Measurements from ENCODE around the gene TPRG1.

The TPRG1 gene

GRCh38 chr3:189275852-189276251 is 104.1 kb downstream of the TPRG1 start:
- 96% methylated on average over 2 of the region's 2 CpGs for WGBS (ENCODE audit: insufficient coverage)
- ChIA-PET CTCF (interaction anchor here (1.1 kb wide), 2 partner anchors 673 to 676 kb away, joined by 3 read pairs; no protein-coding TSS in a partner anchor), POLR2A (no interaction called here)

GRCh38 chr3:189276444-189277219 is 104.9 kb downstream of the TPRG1 start:
- no peaks in the 10 kb centered on the region for H3K9me3 ChIP-seq (ENCODE audit: control extremely low read depth in 1 of 5, control insufficient read depth in 4 of 5, insufficient read depth in 2 of 5, low read depth in 1 of 5, low read length in 4 of 5)
- no CpG with 5 or more reads among the region's 5 CpGs for WGBS (ENCODE audit: insufficient coverage)
- no peaks in the 10 kb centered on the region for H3K27me3 ChIP-seq (replicated peaks in 2 of 5; ENCODE audit: control insufficient read depth in 4 of 5, insufficient read depth in 5 of 5, low read length in 4 of 5)
- CTCF ChIA-PET, result interaction anchor here (0.7 to 1.2 kb wide), 5 partner anchors 9 to 675 kb away, joined by 3 read pairs; no protein-coding TSS in a partner anchor
- no peaks in the 10 kb centered on the region for H3K36me3 ChIP-seq (ENCODE audit: control insufficient read depth in 4 of 4, insufficient read depth in 4 of 4, low read length in 3 of 4)
- POLR2A ChIA-PET, result no interaction called here
- no peak overlapping the region for H3K27ac ChIP-seq (ENCODE audit: insufficient read depth in 1 of 2, low read depth in 1 of 2, low read length in 2 of 2, poor library complexity in 1 of 2, severe bottlenecking in 2 of 2)
- peak overlapping the region in 2 of 7 experiments; percentile 1 to 3 for H3K4me3 ChIP-seq (ENCODE audit: control insufficient read depth in 1 of 7, extremely low read depth in 1 of 7, insufficient read depth in 4 of 7, low read depth in 2 of 7, low read length in 6 of 7)
- H3K4me1 ChIP-seq (ENCODE audit: control extremely low read depth in 1 of 4, control insufficient read depth in 4 of 4, insufficient read depth in 4 of 4, low read length in 3 of 4), result peaks cover 2 to 18% (median 7%) of the 10 kb centered on the region in 4 experiments
- peak; percentile 36 to 84 (median 79) for DNase-seq

More at GRCh38 chr3:189275852-189276251, 104.1 kb downstream of the TPRG1 start:
- peaks cover 2 to 18% (median 7%) of the 10 kb centered on the region in 4 experiments for H3K4me1 ChIP-seq (ENCODE audit: control extremely low read depth in 1 of 4, control insufficient read depth in 4 of 4, insufficient read depth in 4 of 4, low read length in 3 of 4)
- H3K9me3 ChIP-seq (ENCODE audit: control extremely low read depth in 1 of 5, control insufficient read depth in 4 of 5, insufficient read depth in 2 of 5, low read depth in 1 of 5, low read length in 4 of 5), result no peaks in the 10 kb centered on the region
- H3K4me3 ChIP-seq (ENCODE audit: control insufficient read depth in 1 of 7, extremely low read depth in 1 of 7, insufficient read depth in 4 of 7, low read depth in 2 of 7, low read length in 6 of 7), result no peak overlapping the region
- peak in 1 of 3 donors; percentile 13 for DNase-seq
- no peak overlapping the region for H3K27ac ChIP-seq (ENCODE audit: insufficient read depth in 1 of 2, low read depth in 1 of 2, low read length in 2 of 2, poor library complexity in 1 of 2, severe bottlenecking in 2 of 2)
- H3K36me3 ChIP-seq (ENCODE audit: control insufficient read depth in 4 of 4, insufficient read depth in 4 of 4, low read length in 3 of 4), result no peaks in the 10 kb centered on the region
- H3K27me3 ChIP-seq (replicated peaks in 2 of 5; ENCODE audit: control insufficient read depth in 4 of 5, insufficient read depth in 5 of 5, low read length in 4 of 5), result peaks cover 0 to 2% (median 0%) of the 10 kb centered on the region in 5 experiments

DNA sequence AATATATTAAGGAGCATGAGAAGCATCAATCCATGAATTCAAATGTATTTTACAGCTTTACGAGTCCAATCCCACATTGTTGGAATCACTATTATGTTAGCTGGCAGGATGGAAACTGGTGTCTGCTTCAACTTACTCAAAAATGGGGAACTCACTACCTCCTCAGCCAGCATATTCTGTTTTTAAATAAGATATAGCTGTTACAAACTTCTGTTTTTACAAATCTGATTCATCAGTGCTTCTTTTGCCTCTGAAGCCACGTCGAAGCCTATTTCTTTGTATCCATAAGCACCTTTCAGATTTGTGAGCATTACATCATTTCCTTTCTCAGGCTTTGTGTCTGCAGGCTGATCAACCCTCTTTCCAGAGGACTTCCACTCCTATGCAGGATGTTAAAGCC is 105.9 kb downstream of the TPRG1 start:
- no peak for DNase-seq
- H3K4me3 ChIP-seq (ENCODE audit: control insufficient read depth in 1 of 7, extremely low read depth in 1 of 7, insufficient read depth in 4 of 7, low read depth in 2 of 7, low read length in 6 of 7), result no peak overlapping the region

GRCh38 chr3:189278221-189278620 is 106.5 kb downstream of the TPRG1 start:
- Histone ChIP-seq H3K4me3 (ENCODE audit: control insufficient read depth in 1 of 7, extremely low read depth in 1 of 7, insufficient read depth in 4 of 7, low read depth in 2 of 7, low read length in 6 of 7) (no peak overlapping the region), H3K27ac (ENCODE audit: insufficient read depth in 1 of 2, low read depth in 1 of 2, low read length in 2 of 2, poor library complexity in 1 of 2, severe bottlenecking in 2 of 2) (no peak overlapping the region), H3K36me3 (ENCODE audit: control insufficient read depth in 4 of 4, insufficient read depth in 4 of 4, low read length in 3 of 4) (no peaks in the 10 kb centered on the region), H3K9me3 (ENCODE audit: control extremely low read depth in 1 of 5, control insufficient read depth in 4 of 5, insufficient read depth in 2 of 5, low read depth in 1 of 5, low read length in 4 of 5) (no peaks in the 10 kb centered on the region), H3K4me1 (ENCODE audit: control extremely low read depth in 1 of 4, control insufficient read depth in 4 of 4, insufficient read depth in 4 of 4, low read length in 3 of 4) (peaks cover 2 to 18% (median 7%) of the 10 kb centered on the region in 4 experiments), H3K27me3 (replicated peaks in 2 of 5; ENCODE audit: control insufficient read depth in 4 of 5, insufficient read depth in 5 of 5, low read length in 4 of 5) (no peaks in the 10 kb centered on the region)
- ChIA-PET CTCF (no interaction called here), POLR2A (no interaction called here)
- no peak for DNase-seq
- 100% methylated on average over 2 of the region's 3 CpGs for WGBS (ENCODE audit: insufficient coverage)

More for the DNA sequence above, 105.9 kb downstream of the TPRG1 start:
- CTCF ChIA-PET, result interaction anchor here (0.7 to 1.2 kb wide), 3 partner anchors 10 to 324 kb away, joined by 3 read pairs; no protein-coding TSS in a partner anchor
- Histone ChIP-seq H3K36me3 (ENCODE audit: control insufficient read depth in 4 of 4, insufficient read depth in 4 of 4, low read length in 3 of 4) (no peaks in the 10 kb centered on the region), H3K4me1 (ENCODE audit: control extremely low read depth in 1 of 4, control insufficient read depth in 4 of 4, insufficient read depth in 4 of 4, low read length in 3 of 4) (peaks cover 2 to 18% (median 7%) of the 10 kb centered on the region in 4 experiments), H3K9me3 (ENCODE audit: control extremely low read depth in 1 of 5, control insufficient read depth in 4 of 5, insufficient read depth in 2 of 5, low read depth in 1 of 5, low read length in 4 of 5) (no peaks in the 10 kb centered on the region), H3K27me3 (replicated peaks in 2 of 5; ENCODE audit: control insufficient read depth in 4 of 5, insufficient read depth in 5 of 5, low read length in 4 of 5) (no peaks in the 10 kb centered on the region), H3K27ac (ENCODE audit: insufficient read depth in 1 of 2, low read depth in 1 of 2, low read length in 2 of 2, poor library complexity in 1 of 2, severe bottlenecking in 2 of 2) (no peak overlapping the region)
- 80% methylated on average over 2 of the region's 3 CpGs for WGBS (ENCODE audit: insufficient coverage)
- POLR2A ChIA-PET, result no interaction called here

DNA sequence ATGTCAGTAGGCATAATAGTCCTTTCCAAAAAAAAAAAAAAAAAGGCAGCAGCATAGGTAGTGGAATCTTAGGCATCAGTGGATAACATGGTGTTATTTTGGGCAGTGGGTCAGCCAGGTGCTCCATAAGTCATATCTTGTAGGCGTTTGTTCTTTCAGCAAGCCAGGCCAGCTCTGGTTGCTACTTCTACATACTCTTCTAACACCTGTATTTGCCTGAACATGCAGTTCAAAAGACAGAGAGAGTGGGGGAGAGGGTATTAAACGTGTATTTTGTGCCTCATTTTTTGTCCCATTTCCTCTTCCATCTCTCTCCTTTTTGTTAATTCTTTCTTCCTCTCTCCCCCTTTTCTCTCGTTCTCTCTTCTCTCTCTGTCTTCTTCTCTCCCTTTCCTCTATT is 110.4 kb downstream of the TPRG1 start:
- Histone ChIP-seq H3K4me3 (ENCODE audit: control insufficient read depth in 1 of 7, extremely low read depth in 1 of 7, insufficient read depth in 4 of 7, low read depth in 2 of 7, low read length in 6 of 7) (no peak overlapping the region), H3K36me3 (ENCODE audit: control insufficient read depth in 4 of 4, insufficient read depth in 4 of 4, low read length in 3 of 4) (no peaks in the 10 kb centered on the region), H3K9me3 (ENCODE audit: control extremely low read depth in 1 of 5, control insufficient read depth in 4 of 5, insufficient read depth in 2 of 5, low read depth in 1 of 5, low read length in 4 of 5) (no peaks in the 10 kb centered on the region), H3K4me1 (ENCODE audit: control extremely low read depth in 1 of 4, control insufficient read depth in 4 of 4, insufficient read depth in 4 of 4, low read length in 3 of 4) (peaks cover 0 to 9% (median 1%) of the 10 kb centered on the region in 4 experiments), H3K27me3 (replicated peaks in 2 of 5; ENCODE audit: control insufficient read depth in 4 of 5, insufficient read depth in 5 of 5, low read length in 4 of 5) (no peaks in the 10 kb centered on the region), H3K27ac (ENCODE audit: insufficient read depth in 1 of 2, low read depth in 1 of 2, low read length in 2 of 2, poor library complexity in 1 of 2, severe bottlenecking in 2 of 2) (no peak overlapping the region)
- WGBS (ENCODE audit: insufficient coverage), result 83% methylated on average over 1 of the region's 3 CpGs
- DNase-seq, result no peak
- ChIA-PET CTCF (interaction anchor here (1.6 kb wide), 1 partner anchor 9 kb away, joined by 3 read pairs; no protein-coding TSS in a partner anchor), POLR2A (no interaction called here)

DNA sequence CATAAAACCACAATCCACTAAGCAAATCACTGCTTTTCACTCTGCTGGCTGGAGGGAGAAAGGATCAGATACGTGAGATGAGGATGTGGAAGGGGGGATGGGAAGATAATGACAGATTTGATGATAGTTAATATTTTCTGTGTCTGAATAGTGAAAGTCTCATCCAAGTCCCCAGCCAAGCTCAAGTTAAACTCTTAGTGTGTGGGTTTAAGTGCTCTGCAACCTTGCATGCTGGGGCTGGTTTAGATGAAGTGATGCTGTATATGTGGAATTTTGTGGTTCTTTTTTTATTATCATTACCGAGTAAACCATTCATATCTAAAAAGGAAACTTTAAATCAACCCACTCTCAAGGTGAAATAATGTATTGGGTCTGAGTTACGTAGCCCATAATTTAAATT is 111.0 kb downstream of the TPRG1 start:
- CTCF ChIA-PET, result no interaction called here
- no CpG with 5 or more reads among the region's 3 CpGs for WGBS (ENCODE audit: insufficient coverage)
- no peaks in the 10 kb centered on the region for H3K9me3 ChIP-seq (ENCODE audit: control extremely low read depth in 1 of 5, control insufficient read depth in 4 of 5, insufficient read depth in 2 of 5, low read depth in 1 of 5, low read length in 4 of 5)
- H3K4me1 ChIP-seq (ENCODE audit: control extremely low read depth in 1 of 4, control insufficient read depth in 4 of 4, insufficient read depth in 4 of 4, low read length in 3 of 4), result peaks cover 0 to 4% (median 1%) of the 10 kb centered on the region in 4 experiments
- no peak overlapping the region for H3K27ac ChIP-seq (ENCODE audit: insufficient read depth in 1 of 2, low read depth in 1 of 2, low read length in 2 of 2, poor library complexity in 1 of 2, severe bottlenecking in 2 of 2)
- H3K36me3 ChIP-seq (ENCODE audit: control insufficient read depth in 4 of 4, insufficient read depth in 4 of 4, low read length in 3 of 4), result no peaks in the 10 kb centered on the region
- H3K4me3 ChIP-seq (ENCODE audit: control insufficient read depth in 1 of 7, extremely low read depth in 1 of 7, insufficient read depth in 4 of 7, low read depth in 2 of 7, low read length in 6 of 7), result no peak overlapping the region
- DNase-seq, result no peak
- H3K27me3 ChIP-seq (replicated peaks in 2 of 5; ENCODE audit: control insufficient read depth in 4 of 5, insufficient read depth in 5 of 5, low read length in 4 of 5), result no peaks in the 10 kb centered on the region
- POLR2A ChIA-PET, result no interaction called here

DNA sequence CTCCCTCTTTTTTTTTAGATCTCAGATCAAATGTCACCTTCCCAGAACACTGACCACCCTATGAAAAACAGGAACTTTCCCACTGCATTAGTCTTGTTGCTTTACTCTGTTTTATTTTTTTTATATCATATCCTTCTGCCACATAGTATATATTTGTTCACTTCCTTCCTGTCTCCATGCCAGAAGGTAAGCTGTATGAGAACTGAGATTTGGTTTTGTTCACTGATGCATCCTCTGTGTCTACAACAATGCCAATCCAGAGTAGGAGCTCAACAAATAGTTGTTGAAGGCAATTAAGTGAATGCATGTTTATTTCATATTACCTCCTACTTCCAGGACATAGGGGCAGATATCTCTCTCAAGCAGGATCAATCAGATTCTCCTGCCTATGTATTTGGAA is 114.4 kb downstream of the TPRG1 start:
- no peak overlapping the region for H3K27ac ChIP-seq (ENCODE audit: insufficient read depth in 1 of 2, low read depth in 1 of 2, low read length in 2 of 2, poor library complexity in 1 of 2, severe bottlenecking in 2 of 2)

More for the DNA sequence above, 114.4 kb downstream of the TPRG1 start:
- Histone ChIP-seq H3K27me3 (replicated peaks in 2 of 5; ENCODE audit: control insufficient read depth in 4 of 5, insufficient read depth in 5 of 5, low read length in 4 of 5) (no peaks in the 10 kb centered on the region), H3K36me3 (ENCODE audit: control insufficient read depth in 4 of 4, insufficient read depth in 4 of 4, low read length in 3 of 4) (no peaks in the 10 kb centered on the region), H3K9me3 (ENCODE audit: control extremely low read depth in 1 of 5, control insufficient read depth in 4 of 5, insufficient read depth in 2 of 5, low read depth in 1 of 5, low read length in 4 of 5) (no peaks in the 10 kb centered on the region), H3K4me3 (ENCODE audit: control insufficient read depth in 1 of 7, extremely low read depth in 1 of 7, insufficient read depth in 4 of 7, low read depth in 2 of 7, low read length in 6 of 7) (no peak overlapping the region), H3K4me1 (ENCODE audit: control extremely low read depth in 1 of 4, control insufficient read depth in 4 of 4, insufficient read depth in 4 of 4, low read length in 3 of 4) (peaks cover 0 to 3% (median 0%) of the 10 kb centered on the region in 4 experiments)
- POLR2A ChIA-PET, result no interaction called here
- peak in 1 of 3 donors; percentile 25 for DNase-seq
- CTCF ChIA-PET, result interaction anchor here (1.5 kb wide), 1 partner anchor 17 kb away, joined by 6 read pairs; no protein-coding TSS in a partner anchor
